ENCODE measurements around the gene PTPN23. TPM values are rescaled to one million over a fixed set of nuclear protein-coding genes. Genes with fewer than 3 reads are reported as not detected.
A peak's percentile ranks its signal among the peaks of the same experiment; 100 is the strongest.
"Not testable (repeated sequence)": the region's sequence is repeated elsewhere in the genome, so short reads cannot be mapped to it uniquely, and the experiment has no call there.

PTPN23 gene
- total RNA-seq, 1 donor from 2014 or later: 18.6 TPM

DNA sequence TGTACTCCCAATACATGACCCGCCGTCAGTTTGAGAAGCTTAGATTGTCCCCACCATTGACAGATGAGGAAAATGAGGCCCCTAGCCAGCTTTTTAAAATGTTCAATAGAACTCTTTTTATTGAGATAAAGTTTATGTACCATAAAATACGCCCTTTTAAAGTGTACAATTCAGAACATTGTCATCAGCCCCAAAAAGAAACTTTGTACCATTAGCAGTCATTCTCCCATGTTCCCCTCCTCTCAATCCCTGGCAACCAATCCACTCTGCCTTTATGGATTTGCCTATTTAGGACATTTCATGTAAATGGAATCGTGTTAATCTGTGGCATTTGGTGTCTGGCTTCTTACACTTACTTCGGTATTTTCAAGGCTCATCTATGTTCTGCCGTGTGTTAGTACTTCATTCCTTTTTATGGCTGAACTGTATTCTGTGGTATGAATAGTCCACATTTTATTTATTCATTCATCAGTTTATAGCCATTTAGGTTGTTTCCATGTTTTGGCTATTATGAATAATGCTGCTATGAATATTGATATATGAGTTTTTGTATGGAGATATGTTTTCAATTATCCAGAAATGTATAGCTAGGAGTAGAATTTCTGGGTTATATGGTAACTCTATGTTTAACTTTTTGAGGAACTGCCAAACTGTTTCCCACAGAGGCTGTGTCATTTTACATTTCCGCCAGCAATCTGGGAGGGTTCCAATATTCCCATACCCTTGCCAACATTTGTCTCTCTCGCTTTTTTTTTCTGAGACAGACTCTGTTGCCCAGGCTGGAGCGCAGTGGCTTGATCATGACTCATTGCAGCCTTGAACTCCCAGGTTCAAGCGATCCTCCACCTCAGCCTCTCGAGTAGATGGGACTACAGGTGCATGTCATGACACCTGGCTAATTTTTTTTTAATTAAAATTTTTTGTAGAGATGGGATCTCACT, 15.3 kb upstream of the PTPN23 start:
- ATAC-seq: peak; percentile 30
- DNase-seq: no peak
- intact Hi-C loops (cut with micrococcal nuclease): no loop called here

DNA sequence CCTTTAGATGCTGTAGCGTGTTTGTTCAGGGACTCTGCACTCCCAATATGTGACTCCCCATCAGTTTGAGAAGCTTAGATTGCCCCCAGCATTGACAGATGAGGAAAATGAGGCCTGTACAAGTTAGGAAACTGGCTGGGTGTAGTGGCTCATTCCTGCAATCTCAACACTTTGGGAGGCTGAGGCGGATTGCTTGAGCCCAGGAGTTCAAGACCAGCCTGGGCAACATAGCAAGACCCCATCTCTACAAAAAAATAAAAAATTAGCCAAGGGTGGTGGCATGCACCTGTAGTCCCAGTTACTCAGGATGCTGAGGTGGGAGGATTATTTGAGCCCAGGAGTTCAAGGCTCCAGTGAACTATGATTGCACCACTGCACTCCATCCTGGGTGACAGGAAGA, 14.0 kb upstream of the PTPN23 start:
- intact Hi-C loops (cut with micrococcal nuclease): no loop called here
- ATAC-seq: no peak
- DNase-seq: no peak

- ATAC-seq: no peak
- intact Hi-C loops (cut with micrococcal nuclease): no loop called here
Observed at GRCh38 chr3:47367631-47368030, 13.2 kb upstream of the PTPN23 start.

GRCh38 chr3:47370020-47370419, 10.8 kb upstream of the PTPN23 start:
- DNase-seq; intact Hi-C loops (cut with micrococcal nuclease); ATAC-seq: not testable (repeated sequence)

More at GRCh38 chr3:47367631-47368030, 13.2 kb upstream of the PTPN23 start:
- DNase-seq: no peak

GRCh38 chr3:47370887-47371697, 9.7 kb upstream of the PTPN23 start:
- peak; percentile 32 for ATAC-seq
- DNase-seq: peak; percentile 38
- intact Hi-C loops (cut with micrococcal nuclease): no loop called here

- intact Hi-C loops (cut with micrococcal nuclease): no loop called here
- ATAC-seq (no peak), DNase-seq (no peak)
Observed at GRCh38 chr3:47374587-47374986, 6.2 kb upstream of the PTPN23 start.

- no peak for ATAC-seq
- intact Hi-C loops (cut with micrococcal nuclease): no loop called here
Observed at GRCh38 chr3:47376393-47376792, 4.4 kb upstream of the PTPN23 start.

DNA sequence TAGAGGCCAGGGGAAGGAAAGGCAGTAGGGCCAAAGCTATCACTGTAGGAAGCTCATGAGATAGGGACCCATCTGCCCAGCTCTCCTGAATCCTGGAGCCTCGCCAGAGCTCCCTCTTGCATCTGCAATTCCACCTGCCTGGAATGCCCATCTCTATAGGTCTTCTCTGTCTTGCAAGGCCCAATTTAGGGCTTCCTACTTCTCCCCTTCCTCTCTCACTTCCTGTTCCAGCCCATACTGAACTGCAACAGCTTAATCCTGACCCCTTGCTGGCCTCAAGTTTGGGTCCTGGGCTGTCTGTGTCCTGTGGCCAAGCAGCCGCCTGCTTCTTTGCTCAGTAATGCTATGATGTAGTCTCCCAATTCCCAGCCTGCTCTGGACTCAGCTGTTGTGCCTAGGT, 3.6 kb upstream of the PTPN23 start:
- DNase-seq (no peak), ATAC-seq (no peak)
- intact Hi-C loops (cut with micrococcal nuclease): no loop called here

More at GRCh38 chr3:47376393-47376792, 4.4 kb upstream of the PTPN23 start:
- no peak for DNase-seq

DNA sequence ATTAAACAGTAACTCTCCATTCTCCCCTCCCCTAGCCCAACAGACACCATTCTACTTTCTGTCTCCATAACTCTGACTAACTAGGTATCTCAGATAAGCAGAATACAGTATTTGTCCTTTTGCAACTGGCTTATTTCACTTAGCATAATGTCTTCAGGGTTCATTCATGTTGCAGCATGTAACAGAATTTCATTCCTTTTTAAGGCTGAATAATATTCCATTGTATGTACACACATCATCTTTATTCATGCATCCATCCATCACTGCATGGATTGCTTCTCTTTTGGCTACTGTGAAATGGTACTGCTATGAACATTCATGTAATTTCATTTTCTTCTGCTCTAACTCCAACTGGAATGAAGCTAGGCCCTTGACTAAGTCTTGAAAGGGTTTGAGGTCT, 2.0 kb upstream of the PTPN23 start:
- no peak for ATAC-seq
- intact Hi-C loops (cut with micrococcal nuclease): no loop called here

DNA sequence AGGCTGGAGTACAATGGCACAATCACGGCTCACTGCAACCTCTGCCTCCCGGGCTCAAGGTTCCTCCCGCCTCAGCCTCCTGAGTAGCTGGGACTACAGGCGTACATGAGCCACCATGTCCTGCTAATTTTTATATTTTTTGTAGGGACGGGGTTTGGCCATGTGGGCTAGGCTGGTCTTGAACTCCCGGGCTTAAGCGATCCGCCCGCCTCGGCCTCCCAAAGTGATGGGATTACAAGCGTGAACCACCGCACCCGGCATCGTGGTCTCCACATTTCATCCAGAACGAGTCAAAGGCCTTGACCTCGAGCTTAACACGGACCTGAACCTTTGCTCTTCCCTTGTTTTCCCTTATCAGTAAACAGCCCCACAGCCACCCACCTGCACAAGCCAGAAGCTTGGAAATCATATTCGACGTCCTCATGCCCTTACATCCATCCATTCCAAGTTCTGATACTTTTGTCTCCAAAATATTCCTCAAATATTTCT, 1.4 kb upstream of the PTPN23 start:
- ATAC-seq: no peak
- DNase-seq: no peak
- intact Hi-C loops (cut with micrococcal nuclease): no loop called here

More for the DNA sequence above, 2.0 kb upstream of the PTPN23 start:
- DNase-seq: no peak

- DNase-seq (no peak), ATAC-seq (no peak)
- intact Hi-C loops (cut with micrococcal nuclease): no loop called here
Observed at GRCh38 chr3:47380026-47380600, 708 bp upstream of the PTPN23 start.

- intact Hi-C loops (cut with micrococcal nuclease): no loop called here
- DNase-seq: peak; percentile 90
- ATAC-seq: peak; percentile 83
Observed at GRCh38 chr3:47381317-47382157, 716 bp downstream of the PTPN23 start.

DNA sequence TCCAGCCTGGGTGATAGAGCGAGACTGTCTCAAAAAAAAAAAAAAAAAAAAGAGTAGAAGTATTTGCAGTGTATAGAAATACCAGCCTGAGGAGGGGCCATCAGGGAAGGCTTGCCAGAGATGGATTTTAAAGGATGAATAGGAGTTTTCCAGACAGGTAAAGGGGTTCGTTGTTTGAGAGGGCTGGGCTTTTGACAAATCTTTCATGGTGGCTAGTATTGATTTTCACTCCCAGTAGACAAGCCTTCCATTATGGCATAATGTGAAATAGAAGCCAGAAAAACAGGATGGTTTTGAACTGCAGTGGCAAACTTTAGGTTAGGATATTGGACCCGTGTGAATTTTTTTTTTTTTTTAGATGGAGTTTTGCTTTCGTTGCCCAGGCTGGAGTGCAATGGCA, 3.6 kb downstream of the PTPN23 start:
- no peak for ATAC-seq
- no peak for DNase-seq
- intact Hi-C loops (cut with micrococcal nuclease): no loop called here

- no peak for ATAC-seq
- DNase-seq: no peak
- intact Hi-C loops (cut with micrococcal nuclease): no loop called here
Observed at GRCh38 chr3:47385007-47385406, 4.2 kb downstream of the PTPN23 start.

DNA sequence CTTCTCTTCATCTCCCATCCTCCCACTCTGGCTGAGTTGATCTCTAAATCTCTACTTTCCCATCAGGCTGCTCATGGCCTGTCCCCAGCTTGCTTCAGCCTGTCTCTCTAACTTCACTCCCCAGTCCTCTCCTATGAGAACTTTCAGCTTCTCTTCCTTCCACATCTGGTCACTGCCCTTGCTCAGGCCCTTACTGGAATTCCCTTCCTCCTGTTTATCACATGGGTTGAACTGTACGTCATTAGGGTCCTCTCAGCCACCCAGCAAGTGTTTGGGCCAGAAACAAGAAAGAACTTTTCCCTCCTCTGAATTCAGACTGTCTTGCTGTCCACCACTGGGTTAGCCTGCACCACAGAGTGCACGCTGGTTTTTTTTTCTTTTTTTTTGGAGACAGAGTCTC, 5.0 kb downstream of the PTPN23 start:
- intact Hi-C loops (cut with micrococcal nuclease): no loop called here
- DNase-seq (no peak), ATAC-seq (no peak)

GRCh38 chr3:47392933-47393332, 12.1 kb downstream of the PTPN23 start:
- intact Hi-C loops (cut with micrococcal nuclease): no loop called here
- no peak for DNase-seq
- no peak for ATAC-seq

- intact Hi-C loops (cut with micrococcal nuclease): no loop called here
- ATAC-seq (peak; percentile 55), DNase-seq (no peak)
Observed at GRCh38 chr3:47394140-47394870, 13.5 kb downstream of the PTPN23 start.

- ATAC-seq: peak; percentile 55
- intact Hi-C loops (cut with micrococcal nuclease): no loop called here
- no peak for DNase-seq
Observed at GRCh38 chr3:47394881-47395280, 14.1 kb downstream of the PTPN23 start.

Measured in left ventricle myocardium superior (tissue), 1 donor.